ENCODE results near the gene ANKRD63. TPM values are rescaled to one million over a fixed set of nuclear protein-coding genes. Genes with fewer than 3 reads are reported as not detected.
A peak's percentile ranks its signal among the peaks of the same experiment; 100 is the strongest.

Gene ANKRD63
- total and polyA plus RNA-seq, 10 of the 15 experiments (the other 5 are each of a cell fraction or from before 2014, with no cell fraction given) = not detected

- H3K79me2 ChIP-seq (ENCODE audit: control insufficient read depth, insufficient read depth, low read length) = no peaks in the 10 kb centered on the region
- no peaks in the 10 kb centered on the region for H3K36me3 ChIP-seq (ENCODE audit: control insufficient read depth in 2 of 2, insufficient read depth in 2 of 2, low read length in 1 of 2)
- H3K9me3 ChIP-seq (replicated peaks; ENCODE audit: control insufficient read depth, insufficient read depth, low read length) = no peaks in the 10 kb centered on the region; the same call in 2 of the 3 replicates
- H3K4me2 ChIP-seq (ENCODE audit: control insufficient read depth, insufficient read depth) = peak overlapping the region; percentile 90
- ChIA-PET CTCF (interaction anchor here (1.3 to 1.4 kb wide), 2 partner anchors 25 to 27 kb away, joined by 4 read pairs; partner anchors contain the start of gene PLCB2), SMC1A (ENCODE audit: uncharacterized antibody, unreplicated experiment) (no interaction called here), POLR2A (no interaction called here), RAD21 (ENCODE audit: unreplicated experiment) (no interaction called here)
- H3K27ac ChIP-seq (ENCODE audit: control insufficient read depth, insufficient read depth) = no peak overlapping the region
- H3K4me1 ChIP-seq (ENCODE audit: control insufficient read depth, insufficient read depth, low read length) = peaks cover 11% of the 10 kb centered on the region
- intact Hi-C loops (cut with micrococcal nuclease; ENCODE audit: unreplicated experiment) = no loop called here
- H2AFZ ChIP-seq (ENCODE audit: control insufficient read depth, low read depth, low read length) = peak overlapping the region; percentile 31
- 5% methylated on average over 80 of the region's 92 CpGs for WGBS (ENCODE audit: insufficient coverage, insufficient replicate concordance, low lambda C conversion rate, missing lambda C conversion rate)
- peak overlapping the region; percentile 63 for H3K4me3 ChIP-seq
- BruUV-seq (replicated peaks) = no TSS peak
- FAIRE-seq = no peak
- peaks cover 4 to 17% of the 10 kb centered on the region in 2 experiments for H3K27me3 ChIP-seq (replicated peaks in 1 of 2; ENCODE audit: control insufficient read depth in 2 of 2, insufficient read depth in 2 of 2, low read length in 1 of 2)
- H3K9ac ChIP-seq (ENCODE audit: control insufficient read depth, insufficient read depth, low read length) = no peak overlapping the region
- DNase-seq (ENCODE audit: low read depth, low spot score) = no peak
- no peaks in the 10 kb centered on the region; the same call in 1 of the 2 replicates for H4K20me1 ChIP-seq (ENCODE audit: control insufficient read depth, insufficient read depth)
- ATAC-seq = peak; percentile 69
- in situ Hi-C loops (cut with MboI) = no loop called here
- TF ChIP-seq CBX5 (IDR thresholded peaks at IDR 0.05; ENCODE audit: low read depth) = no peak
- TF ChIP-seq TCF12 (IDR thresholded peaks at IDR 0.05; ENCODE audit: low read depth, low read length) = 0 out of 2 replicates have a peak, but pooled peaks have one; percentile 34
- no peak for TF ChIP-seq SUPT20H (IDR thresholded peaks at IDR 0.05; ENCODE audit: borderline replicate concordance, control insufficient read depth, low read depth, low read length)
- no peak for TF ChIP-seq NFXL1 (IDR thresholded peaks at IDR 0.05; ENCODE audit: borderline replicate concordance)
- TF ChIP-seq, protein P1, sequence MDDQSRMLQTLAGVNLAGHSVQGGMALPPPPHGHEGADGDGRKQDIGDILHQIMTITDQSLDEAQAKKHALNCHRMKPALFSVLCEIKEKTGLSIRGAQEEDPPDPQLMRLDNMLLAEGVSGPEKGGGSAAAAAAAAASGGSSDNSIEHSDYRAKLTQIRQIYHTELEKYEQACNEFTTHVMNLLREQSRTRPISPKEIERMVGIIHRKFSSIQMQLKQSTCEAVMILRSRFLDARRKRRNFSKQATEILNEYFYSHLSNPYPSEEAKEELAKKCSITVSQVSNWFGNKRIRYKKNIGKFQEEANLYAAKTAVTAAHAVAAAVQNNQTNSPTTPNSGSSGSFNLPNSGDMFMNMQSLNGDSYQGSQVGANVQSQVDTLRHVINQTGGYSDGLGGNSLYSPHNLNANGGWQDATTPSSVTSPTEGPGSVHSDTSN (IDR thresholded peaks at IDR 0.05; ENCODE audit: insufficient replicate concordance, low read depth, low read length) = no peak
- peak; percentile 22 for TF ChIP-seq HDAC6 (IDR thresholded peaks at IDR 0.05; ENCODE audit: unreplicated experiment)
- TF ChIP-seq ESRRA (IDR thresholded peaks at IDR 0.05; ENCODE audit: low read length) = no peak
- no peak for TF ChIP-seq HDAC2 (IDR thresholded peaks at IDR 0.05)
- TF ChIP-seq NR2C2 (IDR thresholded peaks at IDR 0.05; ENCODE audit: borderline replicate concordance, control insufficient read depth, insufficient read length, low read depth) = no peak
- no peak for TF ChIP-seq HCFC1 (IDR thresholded peaks at IDR 0.05; ENCODE audit: low read length)
- TF ChIP-seq STAT3 (IDR thresholded peaks at IDR 0.05; ENCODE audit: low read depth, low read length) = no peak
- TF ChIP-seq MYC (IDR thresholded peaks at IDR 0.05; ENCODE audit: insufficient read depth, insufficient read length, insufficient replicate concordance, low read length, severe bottlenecking) = no peak
- no peak for TF ChIP-seq KLF5 (IDR thresholded peaks at IDR 0.05; ENCODE audit: partially characterized antibody)
- TF ChIP-seq EGR1 (IDR thresholded peaks at IDR 0.05; ENCODE audit: borderline replicate concordance in 1 of 2, low read depth in 2 of 2, low read length in 2 of 2) = peak in 1 of 2 experiments; percentile 63; a peak in 2 of 3 replicates
- TF ChIP-seq TCF3 (IDR thresholded peaks at IDR 0.05; ENCODE audit: borderline replicate concordance, insufficient read depth, low read depth, low read length) = peak; percentile 25; the same call in 1 of the 2 replicates
- TF ChIP-seq GABPA (IDR thresholded peaks at IDR 0.05; ENCODE audit: low read depth) = no peak
- TF ChIP-seq SMAD1 (IDR thresholded peaks at IDR 0.05; ENCODE audit: low read depth, partially characterized antibody) = no peak
- TF ChIP-seq RB1 (IDR thresholded peaks at IDR 0.05; ENCODE audit: borderline replicate concordance) = no peak
- no peak for TF ChIP-seq NR2F1 (conservative IDR thresholded peaks at IDR 0.05)
- no peak for TF ChIP-seq ZBTB11 (CRISPR knock-in tag; IDR thresholded peaks at IDR 0.05)
- TF ChIP-seq SRF (IDR thresholded peaks at IDR 0.05; ENCODE audit: low read depth in 2 of 2, low read length in 2 of 2) = no peak
Observed at GRCh38 chr15:40282147-40282868, 556 bp downstream of the ANKRD63 start.

Measured in GM12878 (cell line).